GM12801 (cell line): ENCODE results near the gene TRPC1.

ENCODE experiments used
- TF ChIP-seq, protein P1 (sequence below): IDR thresholded peaks from one replicate; pipeline ENCODE4 v1.5.1; 2011; ENCODE audit warnings: control low read depth; ENCODE audit not compliant: insufficient read length; ENCODE audit errors: extremely low read depth

Gene TRPC1

DNA sequence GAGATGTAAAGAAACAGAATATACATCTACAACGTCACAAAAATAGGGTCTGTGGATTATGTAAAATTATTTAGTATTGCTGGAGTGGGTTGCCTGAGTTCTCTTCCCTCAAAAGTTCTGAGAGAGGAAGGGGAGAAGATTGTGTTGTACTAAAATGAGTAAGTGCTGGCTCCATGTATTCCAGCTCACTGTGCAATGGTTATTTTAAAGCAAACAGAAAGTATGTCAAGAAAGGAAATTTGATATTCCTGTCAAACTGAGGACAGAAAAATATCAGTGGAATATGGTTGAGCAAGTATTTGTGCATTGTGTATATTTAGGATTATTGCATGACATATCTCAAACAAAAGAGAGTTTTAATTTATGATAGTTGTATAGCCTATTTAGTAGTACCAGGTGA is 2.2 kb downstream of the TRPC1 start:
- TF ChIP-seq, protein P1, sequence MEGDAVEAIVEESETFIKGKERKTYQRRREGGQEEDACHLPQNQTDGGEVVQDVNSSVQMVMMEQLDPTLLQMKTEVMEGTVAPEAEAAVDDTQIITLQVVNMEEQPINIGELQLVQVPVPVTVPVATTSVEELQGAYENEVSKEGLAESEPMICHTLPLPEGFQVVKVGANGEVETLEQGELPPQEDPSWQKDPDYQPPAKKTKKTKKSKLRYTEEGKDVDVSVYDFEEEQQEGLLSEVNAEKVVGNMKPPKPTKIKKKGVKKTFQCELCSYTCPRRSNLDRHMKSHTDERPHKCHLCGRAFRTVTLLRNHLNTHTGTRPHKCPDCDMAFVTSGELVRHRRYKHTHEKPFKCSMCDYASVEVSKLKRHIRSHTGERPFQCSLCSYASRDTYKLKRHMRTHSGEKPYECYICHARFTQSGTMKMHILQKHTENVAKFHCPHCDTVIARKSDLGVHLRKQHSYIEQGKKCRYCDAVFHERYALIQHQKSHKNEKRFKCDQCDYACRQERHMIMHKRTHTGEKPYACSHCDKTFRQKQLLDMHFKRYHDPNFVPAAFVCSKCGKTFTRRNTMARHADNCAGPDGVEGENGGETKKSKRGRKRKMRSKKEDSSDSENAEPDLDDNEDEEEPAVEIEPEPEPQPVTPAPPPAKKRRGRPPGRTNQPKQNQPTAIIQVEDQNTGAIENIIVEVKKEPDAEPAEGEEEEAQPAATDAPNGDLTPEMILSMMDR = no peak

DNA sequence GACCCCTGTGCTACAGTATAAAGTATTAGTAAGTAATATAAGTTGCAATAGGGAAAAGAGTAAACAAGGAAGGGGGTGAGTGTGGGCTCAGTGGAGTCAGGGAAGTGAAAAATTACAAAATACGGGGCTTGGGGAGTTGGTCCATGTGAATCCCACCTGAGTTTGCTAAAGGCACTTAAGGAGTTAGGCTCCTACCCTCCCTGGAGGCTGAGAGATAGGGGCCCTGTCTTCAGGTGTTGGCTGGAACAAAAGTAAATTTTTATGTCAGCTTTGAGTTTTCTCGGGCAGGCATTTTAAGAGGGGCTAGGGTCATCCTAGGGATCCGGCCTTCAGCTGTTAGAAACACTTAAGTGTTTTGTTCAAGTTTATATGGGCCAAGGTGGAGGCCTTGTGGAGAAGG is 8.2 kb downstream of the TRPC1 start:
- TF ChIP-seq, protein P1 = no peak

DNA sequence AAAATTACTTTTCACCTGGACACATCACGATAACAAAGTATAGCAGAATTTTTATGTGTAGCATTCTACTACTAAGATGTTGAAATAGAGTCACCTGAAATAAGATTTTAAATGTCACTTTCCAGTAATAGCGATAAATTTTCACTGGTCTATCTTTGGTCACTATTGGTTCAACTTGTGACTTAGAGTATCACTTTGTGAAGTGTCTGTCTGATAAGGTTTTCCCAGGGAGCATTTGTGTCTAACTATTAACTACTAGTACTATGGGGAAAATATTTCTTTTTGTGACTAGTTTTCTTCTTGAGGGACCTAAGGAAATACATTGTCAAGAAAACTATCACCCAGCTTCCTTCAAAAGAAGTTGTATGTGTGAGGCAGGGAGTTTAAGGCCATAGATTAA is 11.0 kb downstream of the TRPC1 start:
- TF ChIP-seq, protein P1 = no peak

DNA sequence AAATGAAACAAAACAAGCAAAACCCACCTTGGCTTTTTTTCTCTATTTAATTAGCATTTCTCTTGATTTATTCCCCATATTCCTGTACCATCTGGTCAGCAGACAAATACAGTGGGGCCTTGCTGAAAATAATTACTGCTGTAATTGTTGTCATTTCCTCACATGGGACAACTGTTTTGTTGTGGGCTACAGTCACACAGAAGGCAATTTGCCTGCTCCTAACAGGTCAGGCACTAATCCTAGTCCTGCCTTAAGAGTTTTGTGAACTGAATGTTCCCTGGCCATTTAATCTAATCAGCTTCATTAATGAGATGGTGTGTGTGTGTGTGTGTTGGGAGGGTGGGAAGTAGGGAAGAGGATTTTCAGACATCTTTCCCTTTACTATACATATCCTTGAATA is 11.6 kb downstream of the TRPC1 start:
- TF ChIP-seq, protein P1 = no peak

DNA sequence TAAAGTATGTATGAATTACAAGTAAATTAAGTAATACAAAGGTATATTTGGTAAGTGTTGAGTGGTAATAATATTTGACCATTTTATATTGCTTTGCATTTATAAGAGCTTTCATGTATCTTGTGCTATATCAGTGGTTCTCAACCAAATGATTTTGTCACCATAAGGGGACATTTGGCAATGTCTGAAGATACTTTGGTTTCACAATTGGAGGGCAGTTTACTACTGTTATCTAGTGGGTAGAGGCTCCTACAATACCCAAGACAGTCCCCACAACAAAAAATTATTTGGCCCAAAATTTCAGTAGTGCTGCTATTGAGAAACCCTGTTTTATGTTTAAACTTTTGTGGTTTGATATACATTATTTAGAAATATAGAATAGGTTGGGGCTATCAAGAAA is 14.6 kb downstream of the TRPC1 start:
- TF ChIP-seq, protein P1 = no peak

DNA sequence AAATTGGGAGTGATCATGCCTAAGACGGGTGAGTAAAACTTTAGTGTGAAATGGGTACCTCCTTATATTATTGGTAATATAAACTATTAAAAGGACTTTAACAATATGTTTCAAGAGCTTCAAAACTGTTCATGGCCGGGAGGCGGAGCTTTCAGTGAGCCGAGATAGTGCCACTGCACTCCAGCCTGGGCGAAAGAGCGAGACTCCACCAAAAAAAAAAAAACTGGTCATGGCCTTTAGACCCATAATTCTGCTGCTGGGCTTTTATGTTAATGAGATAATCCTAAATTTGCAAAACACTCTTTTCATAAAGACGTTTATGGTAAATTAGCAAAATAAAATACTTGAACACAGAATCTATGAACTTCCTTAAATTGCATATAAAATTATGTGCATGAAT is 22.8 kb downstream of the TRPC1 start:
- TF ChIP-seq, protein P1 = no peak

DNA sequence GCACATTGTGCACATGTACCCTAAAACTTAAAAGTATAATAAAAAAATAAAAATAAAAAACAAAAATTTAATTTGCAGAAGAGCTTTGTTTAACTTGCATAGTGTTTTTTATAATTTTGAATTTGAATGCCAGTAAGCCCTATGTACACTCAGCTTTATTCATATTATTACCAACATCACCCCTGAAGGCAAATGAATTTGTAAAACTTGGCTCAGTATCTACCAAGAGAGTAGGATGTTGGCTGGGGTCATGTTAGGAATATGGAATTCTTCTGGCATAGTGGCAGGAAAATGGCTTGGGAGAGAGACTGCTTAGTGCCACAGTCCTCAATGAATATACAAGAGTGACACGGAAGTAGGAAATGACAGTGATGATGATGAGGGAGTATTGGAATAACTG is 30.7 kb downstream of the TRPC1 start:
- TF ChIP-seq, protein P1 = no peak

DNA sequence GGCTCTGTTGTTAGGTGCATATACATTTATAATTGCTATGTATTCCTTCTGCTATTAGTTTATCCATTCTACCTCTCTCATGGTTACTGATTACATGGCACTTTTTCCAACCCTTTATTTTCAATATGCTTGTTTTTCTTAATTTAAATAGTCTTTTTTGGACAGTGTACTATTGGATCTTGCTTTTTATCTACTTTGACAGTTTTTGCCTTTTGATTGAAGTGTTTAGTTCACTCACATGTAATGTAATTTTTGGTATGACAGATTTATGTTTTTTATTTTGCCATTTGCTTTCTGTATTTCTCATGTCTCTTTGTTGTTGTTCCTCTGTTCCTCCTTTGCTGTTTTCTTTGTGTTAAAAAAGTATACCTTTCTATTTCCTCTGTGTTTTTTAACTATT is 44.5 kb downstream of the TRPC1 start:
- TF ChIP-seq, protein P1 = no peak
